ENCODE measurements around the gene MTUS2.
"Not testable (repeated sequence)": the region's sequence is repeated elsewhere in the genome, so short reads cannot be mapped to it uniquely, and the experiment has no call there.

GRCh38 chr13:29202753-29203152, 382.6 kb downstream of the MTUS2 start:
- not testable (repeated sequence) for TF ChIP-seq POLR2A (IDR thresholded peaks at IDR 0.05; ENCODE audit: control extremely low read depth in 1 of 2, low read depth in 2 of 2, low read length in 2 of 2); POLR2AphosphoS5 (IDR thresholded peaks at IDR 0.05; ENCODE audit: low read depth, low read length); CTCF (IDR thresholded peaks at IDR 0.05; ENCODE audit: control extremely low read depth in 1 of 3, insufficient read depth in 1 of 3, low read depth in 1 of 3, low read length in 3 of 3); RFX5 (IDR thresholded peaks at IDR 0.05; ENCODE audit: borderline replicate concordance, low read depth, low read length)
